Right lobe of liver (tissue), 6 donors: ENCODE data around the gene FBXO27. TPM values are rescaled to one million over a fixed set of nuclear protein-coding genes. Genes with fewer than 3 reads are reported as not detected.
"Not testable (repeated sequence)": the region's sequence is repeated elsewhere in the genome, so short reads cannot be mapped to it uniquely, and the experiment has no call there.

Source experiments
- ATAC-seq, 4 donors: fragments of 200-7000 bp; cut with Tn5 transposase; one replicate each; pipeline ENCODE4 v1.9.1; 2020; ENCODE audit warnings: mild to moderate bottlenecking in 4 of 4, moderate library complexity in 4 of 4
- DNase-seq, 3 donors: peaks; one replicate each; pipeline ENCODE4 v3.0.0-alpha.2; 2020
- H3K27ac ChIP-seq, 3 donors: fragments of 200-600 bp; one replicate each; pipeline ENCODE4 v1.8.0; 2022
- H3K27me3 ChIP-seq, 2 donors: fragments of 200-600 bp; one replicate each; pipeline ENCODE4 v1.8.0; 2022
- H3K36me3 ChIP-seq, 4 donors: fragments of 200-600 bp; sonication (generic) in 1 of 4; one replicate each; pipeline versions ENCODE4 v1.5.1 to v1.8.0; 2017 to 2022; ENCODE audit warnings: control low read depth in 1 of 4
- H3K4me1 ChIP-seq, 4 donors: fragments of 200-600 bp; sonication (generic) in 1 of 4; one replicate each; pipeline versions ENCODE4 v1.5.1 to v1.8.0; 2017 to 2022; ENCODE audit warnings: control low read depth in 1 of 4
- H3K4me3 ChIP-seq, 3 donors: fragments of 200-600 bp; one replicate each; pipeline ENCODE4 v1.8.0; 2022
- H3K9me3 ChIP-seq, 4 donors: fragments of 200-600 bp; sonication (generic) in 1 of 4; one replicate each; pipeline versions ENCODE4 v1.5.1 to v1.8.0; 2017 to 2022; ENCODE audit warnings: control low read depth in 1 of 4
- CTCF ChIP-seq, 4 donors: fragments of 200-600 bp in 3 of 4; fragments of 450-650 bp in 1 of 4; IDR thresholded peaks; one replicate each; pipeline versions ENCODE4 v1.5.1 to v1.8.0; 2016 to 2022; ENCODE audit warnings: antibody characterized with exemption in 4 of 4, mild to moderate bottlenecking in 2 of 4
- POLR2A ChIP-seq: fragments of 450-650 bp; IDR thresholded peaks from one replicate; pipeline ENCODE4 v1.6.1; 2017; ENCODE audit warnings: antibody characterized with exemption, mild to moderate bottlenecking
- WGBS: methylation state at CpG from one replicate; pipeline ENCODE4 v1.1.6; 2018; ENCODE audit warnings: low coverage, low lambda C conversion rate; ENCODE audit not compliant: insufficient coverage; ENCODE audit errors: missing lambda C conversion rate; 5-methylcytosine and 5-hydroxymethylcytosine counted together
- intact Hi-C, 2 donors: fragments of 100-400 bp; cut with DNase I; formaldehyde crosslinking; loops; one replicate each; pipeline versions ENCODE4 v1.11.2 to v1.14.1; 2022
- total RNA-seq, 6 experiments: library from RNA; depleted of rRNA in 2 of 6; stranded (reverse); fragments of >200 nt in 2 of 6; fragmentation: NEBNext Ultra II Directional in 3 of 6; extraction: Animal tissue kit (Norgen Biotek cat#: 25700) in 3 of 6; gene quantifications; one replicate each; pipeline versions ENCODE4 v1.1.0 to v1.2.4, GENCODE V29; 2016 to 2023
- donor health status: DM: no; HTN: yes; CAD: no.
- donor health status: DM: no; HTN: no; CAD: no.
- donor health status: DM: no; HTN: no; CAD: no.
- donor health status: DM: no; HTN: yes; CAD: no.
- donor health status: DM: no; HTN: yes; CAD: no.

The FBXO27 gene
- total RNA-seq, 6 experiments from 2014 or later, result 3.7 to 15.5 (median 7.6) TPM

- H3K4me3 ChIP-seq, result no peak overlapping the region
- no peak overlapping the region for H3K27ac ChIP-seq
- H3K4me1 ChIP-seq, result no peaks in the 10 kb centered on the region
- ATAC-seq (no peak), DNase-seq (no peak)
- H3K27me3 ChIP-seq, result no peaks in the 10 kb centered on the region
- TF ChIP-seq POLR2A (no peak), CTCF (IDR thresholded peaks at IDR 0.05) (no peak)
- no peaks in the 10 kb centered on the region for H3K9me3 ChIP-seq
- no peaks in the 10 kb centered on the region for H3K36me3 ChIP-seq
- intact Hi-C loops, result loop anchor here in 1 of 2 donors (5.0 kb wide), 1 partner anchor 258 kb away; no protein-coding TSS in a partner anchor
- 84% methylated on average over 6 of the region's 6 CpGs for WGBS
Measured at GRCh38 chr19:39074942-39075341, 42.6 kb upstream of the FBXO27 start.

- Histone ChIP-seq H3K27me3 (no peaks in the 10 kb centered on the region), H3K27ac (no peak overlapping the region), H3K4me3 (no peak overlapping the region), H3K4me1 (no peaks in the 10 kb centered on the region), H3K36me3 (no peaks in the 10 kb centered on the region), H3K9me3 (no peaks in the 10 kb centered on the region)
- 57% methylated on average over 3 of the region's 3 CpGs for WGBS
- no peak for ATAC-seq
- DNase-seq, result no peak
- TF ChIP-seq CTCF (IDR thresholded peaks at IDR 0.05) (no peak), POLR2A (no peak)
- intact Hi-C loops, result loop anchor here in 1 of 2 donors (5.0 kb wide), 1 partner anchor 257 kb away; no protein-coding TSS in a partner anchor
Measured at GRCh38 chr19:39074205-39074692, 41.9 kb upstream of the FBXO27 start.

- Histone ChIP-seq H3K4me3 (no peak overlapping the region), H3K36me3 (no peaks in the 10 kb centered on the region), H3K4me1 (no peaks in the 10 kb centered on the region), H3K27me3 (no peaks in the 10 kb centered on the region), H3K27ac (no peak overlapping the region), H3K9me3 (no peaks in the 10 kb centered on the region)
- DNase-seq (no peak), ATAC-seq (no peak)
- 83% methylated on average over 1 of the region's 5 CpGs for WGBS
- intact Hi-C loops, result loop anchor here in 1 of 2 donors (5.0 kb wide), 1 partner anchor 254 kb away; no protein-coding TSS in a partner anchor
- TF ChIP-seq POLR2A (no peak), CTCF (IDR thresholded peaks at IDR 0.05) (no peak)
Measured at GRCh38 chr19:39070888-39071287, 38.5 kb upstream of the FBXO27 start.

GRCh38 chr19:39068259-39068658 is 35.9 kb upstream of the FBXO27 start:
- WGBS, result 70% methylated on average over 5 of the region's 6 CpGs
- ATAC-seq, result not testable (repeated sequence)

GRCh38 chr19:39067104-39067503 is 34.8 kb upstream of the FBXO27 start:
- ATAC-seq (no peak), DNase-seq (no peak)
- Histone ChIP-seq H3K4me3 (no peak overlapping the region), H3K27ac (no peak overlapping the region), H3K36me3 (no peaks in the 10 kb centered on the region), H3K27me3 (no peaks in the 10 kb centered on the region), H3K4me1 (no peaks in the 10 kb centered on the region), H3K9me3 (no peaks in the 10 kb centered on the region)
- no peak for TF ChIP-seq CTCF (IDR thresholded peaks at IDR 0.05)
- no peak for TF ChIP-seq POLR2A
- 48% methylated on average over 4 of the region's 4 CpGs for WGBS
- intact Hi-C loops, result no loop called here

More at GRCh38 chr19:39068259-39068658, 35.9 kb upstream of the FBXO27 start:
- H3K9me3 ChIP-seq, H3K4me1 ChIP-seq, H3K36me3 ChIP-seq, H3K4me3 ChIP-seq, H3K27me3 ChIP-seq, intact Hi-C loops, DNase-seq, H3K27ac ChIP-seq: not testable (repeated sequence)
